ENCODE data around the gene SLC45A1. TPM values are rescaled to one million over a fixed set of nuclear protein-coding genes. Genes with fewer than 3 reads are reported as not detected.

SLC45A1 gene
- total RNA-seq, 1 donor from 2014 or later = 2.5 TPM

- no peak for TF ChIP-seq CTCF (conservative IDR thresholded peaks at IDR 0.05)
- no peak for DNase-seq (ENCODE audit: low read depth, low spot score)
- H3K27me3 Mint-ChIP-seq (ENCODE audit: low read depth) = peaks cover under 1% of the 10 kb centered on the region
Measured at GRCh38 chr1:8326265-8326664, 8.4 kb downstream of the SLC45A1 start.

GRCh38 chr1:8328271-8328670 is 10.4 kb downstream of the SLC45A1 start:
- Mint-ChIP-seq H3K36me3 (ENCODE audit: low read depth) (no peaks in the 10 kb centered on the region), H3K27me3 (ENCODE audit: low read depth) (no peaks in the 10 kb centered on the region), H3K4me3 (no peak overlapping the region), H3K4me1 (peaks cover 9% of the 10 kb centered on the region), H3K27ac (ENCODE audit: unreplicated experiment) (no peak overlapping the region), H3K9me3 (no peaks in the 10 kb centered on the region)
- TF ChIP-seq CTCF (conservative IDR thresholded peaks at IDR 0.05) = no peak
- DNase-seq (ENCODE audit: low read depth, low spot score) = no peak

More at GRCh38 chr1:8326265-8326664, 8.4 kb downstream of the SLC45A1 start:
- no peak overlapping the region for H3K4me3 Mint-ChIP-seq
- H3K4me1 Mint-ChIP-seq = peaks cover 9% of the 10 kb centered on the region
- H3K9me3 Mint-ChIP-seq = no peaks in the 10 kb centered on the region
- H3K27ac Mint-ChIP-seq (ENCODE audit: unreplicated experiment) = no peak overlapping the region
- H3K36me3 Mint-ChIP-seq (ENCODE audit: low read depth) = no peaks in the 10 kb centered on the region

GRCh38 chr1:8329439-8329838 is 11.5 kb downstream of the SLC45A1 start:
- H3K4me3 Mint-ChIP-seq = no peak overlapping the region
- no peaks in the 10 kb centered on the region for H3K36me3 Mint-ChIP-seq (ENCODE audit: low read depth)
- no peak for TF ChIP-seq CTCF (conservative IDR thresholded peaks at IDR 0.05)
- H3K27ac Mint-ChIP-seq (ENCODE audit: unreplicated experiment) = no peak overlapping the region
- H3K27me3 Mint-ChIP-seq (ENCODE audit: low read depth) = no peaks in the 10 kb centered on the region
- H3K9me3 Mint-ChIP-seq = no peaks in the 10 kb centered on the region
- DNase-seq (ENCODE audit: low read depth, low spot score) = no peak
- peaks cover 9% of the 10 kb centered on the region for H3K4me1 Mint-ChIP-seq

GRCh38 chr1:8329858-8330257 is 11.9 kb downstream of the SLC45A1 start:
- H3K27ac Mint-ChIP-seq (ENCODE audit: unreplicated experiment) = no peak overlapping the region
- H3K36me3 Mint-ChIP-seq (ENCODE audit: low read depth) = no peaks in the 10 kb centered on the region
- no peaks in the 10 kb centered on the region for H3K27me3 Mint-ChIP-seq (ENCODE audit: low read depth)
- no peak overlapping the region for H3K4me3 Mint-ChIP-seq
- DNase-seq (ENCODE audit: low read depth, low spot score) = no peak
- H3K9me3 Mint-ChIP-seq = no peaks in the 10 kb centered on the region
- peaks cover 9% of the 10 kb centered on the region for H3K4me1 Mint-ChIP-seq
- no peak for TF ChIP-seq CTCF (conservative IDR thresholded peaks at IDR 0.05)

GRCh38 chr1:8330271-8331125 is 12.6 kb downstream of the SLC45A1 start:
- no peaks in the 10 kb centered on the region for H3K27me3 Mint-ChIP-seq (ENCODE audit: low read depth)
- H3K4me1 Mint-ChIP-seq = peaks cover 9% of the 10 kb centered on the region
- no peak for DNase-seq (ENCODE audit: low read depth, low spot score)
- no peak overlapping the region for H3K4me3 Mint-ChIP-seq
- TF ChIP-seq CTCF (conservative IDR thresholded peaks at IDR 0.05) = no peak
- no peaks in the 10 kb centered on the region for H3K9me3 Mint-ChIP-seq
- H3K36me3 Mint-ChIP-seq (ENCODE audit: low read depth) = no peaks in the 10 kb centered on the region
- H3K27ac Mint-ChIP-seq (ENCODE audit: unreplicated experiment) = no peak overlapping the region
